Measurements from ENCODE around the gene XRCC4.

The XRCC4 gene

GRCh38 chr5:83357621-83358231 is 280.4 kb downstream of the XRCC4 start:
- DNase-seq: no peak

- DNase-seq: no peak
Observed at GRCh38 chr5:83360573-83360972, 283.2 kb downstream of the XRCC4 start.

GRCh38 chr5:83362526-83362925 is 285.2 kb downstream of the XRCC4 start:
- DNase-seq: no peak

- DNase-seq: no peak
Observed at GRCh38 chr5:83363111-83363885, 286.0 kb downstream of the XRCC4 start.

- no peak for DNase-seq
Observed at GRCh38 chr5:83363886-83364275, 286.5 kb downstream of the XRCC4 start.

- DNase-seq: no peak
Observed at GRCh38 chr5:83364312-83365299, 287.3 kb downstream of the XRCC4 start.

GRCh38 chr5:83368319-83368718 is 291.0 kb downstream of the XRCC4 start:
- no peak for DNase-seq

GRCh38 chr5:83368835-83369234 is 291.5 kb downstream of the XRCC4 start:
- DNase-seq: no peak

GRCh38 chr5:83370957-83371356 is 293.6 kb downstream of the XRCC4 start:
- no peak for DNase-seq

GRCh38 chr5:83371726-83372125 is 294.4 kb downstream of the XRCC4 start:
- DNase-seq: no peak

GRCh38 chr5:83374547-83374946 is 297.2 kb downstream of the XRCC4 start:
- no peak for DNase-seq

GRCh38 chr5:83375049-83375745 is 297.9 kb downstream of the XRCC4 start:
- no peak for DNase-seq

- no peak for DNase-seq
Observed at GRCh38 chr5:83376461-83376860, 299.1 kb downstream of the XRCC4 start.

GRCh38 chr5:83377131-83377865 is 300.0 kb downstream of the XRCC4 start:
- DNase-seq: no peak

- DNase-seq: no peak
Observed at GRCh38 chr5:83378624-83379289, 301.4 kb downstream of the XRCC4 start.

GRCh38 chr5:83385812-83386211 is 308.5 kb downstream of the XRCC4 start:
- no peak for DNase-seq

GRCh38 chr5:83387041-83387440 is 309.7 kb downstream of the XRCC4 start:
- no peak for DNase-seq

GRCh38 chr5:83388608-83389007 is 311.3 kb downstream of the XRCC4 start:
- no peak for DNase-seq

GRCh38 chr5:83392766-83393503 is 315.6 kb downstream of the XRCC4 start:
- DNase-seq: no peak

- no peak for DNase-seq
Observed at GRCh38 chr5:83393504-83393866, 316.1 kb downstream of the XRCC4 start.

GRCh38 chr5:83394190-83394589 is 316.8 kb downstream of the XRCC4 start:
- no peak for DNase-seq

Measured in stimulated activated CD4-positive, alpha-beta T cell treated with anti-CD3 and anti-CD28 coated beads, Interleukin-4, amount 100 ng/mL, for 24 hours (primary cell).